ENCODE data around the gene ARHGAP11A.
"Not testable (repeated sequence)": the region's sequence is repeated elsewhere in the genome, so short reads cannot be mapped to it uniquely, and the experiment has no call there.

ARHGAP11A gene

GRCh38 chr15:32615051-32615870 lies at the start of gene ARHGAP11A:
ARHGAP11A (plus strand) TSS chr15:32615504; CDS start chr15:32616212, 708 bp downstream.
- FAIRE-seq: peak; percentile 86

GRCh38 chr15:32568988-32569387 lies 46.3 kb upstream of the ARHGAP11A start:
- not testable (repeated sequence) for FAIRE-seq

- FAIRE-seq: not testable (repeated sequence)
Measured at GRCh38 chr15:32578482-32578881, 36.8 kb upstream of the ARHGAP11A start.

- not testable (repeated sequence) for FAIRE-seq
Measured at GRCh38 chr15:32585844-32586243, 29.5 kb upstream of the ARHGAP11A start.

- not testable (repeated sequence) for FAIRE-seq
Measured at GRCh38 chr15:32593151-32593550, 22.2 kb upstream of the ARHGAP11A start, which contains the start of gene GOLGA8N. GOLGA8N (plus strand) TSS chr15:32593456.

GRCh38 chr15:32609518-32609917 lies 5.8 kb upstream of the ARHGAP11A start:
- FAIRE-seq: not testable (repeated sequence)

- peak; percentile 87 for FAIRE-seq
Measured at GRCh38 chr15:32610719-32611118, 4.6 kb upstream of the ARHGAP11A start.

GRCh38 chr15:32614712-32615050 lies 623 bp upstream of the ARHGAP11A start:
- FAIRE-seq: not testable (repeated sequence)

- FAIRE-seq: not testable (repeated sequence)
Measured at GRCh38 chr15:32615871-32616426, 645 bp downstream of the ARHGAP11A start.

- FAIRE-seq: no peak
Measured at GRCh38 chr15:32636410-32636809, 21.1 kb downstream of the ARHGAP11A start.

- no peak for FAIRE-seq
Measured at GRCh38 chr15:32636908-32637567, 21.7 kb downstream of the ARHGAP11A start.

- no peak for FAIRE-seq
Measured at GRCh38 chr15:32637704-32638103, 22.4 kb downstream of the ARHGAP11A start.

- no peak for FAIRE-seq
Measured at GRCh38 chr15:32641517-32642059, 26.3 kb downstream of the ARHGAP11A start, which contains the start of gene SCG5. SCG5 (plus strand) TSS chr15:32641710; CDS start chr15:32643593, 1,883 bp downstream.

GRCh38 chr15:32642667-32643435 lies 27.5 kb downstream of the ARHGAP11A start:
- no peak for FAIRE-seq

GRCh38 chr15:32643907-32644445 lies 28.7 kb downstream of the ARHGAP11A start:
- FAIRE-seq: no peak

- FAIRE-seq: no peak
Measured at GRCh38 chr15:32646291-32646690, 31.0 kb downstream of the ARHGAP11A start.

GRCh38 chr15:32649342-32649741 lies 34.0 kb downstream of the ARHGAP11A start:
- FAIRE-seq: no peak

- peak; percentile 43 for FAIRE-seq
Measured at GRCh38 chr15:32651229-32651837, 36.0 kb downstream of the ARHGAP11A start.

GRCh38 chr15:32652178-32652577 lies 36.9 kb downstream of the ARHGAP11A start:
- no peak for FAIRE-seq

- FAIRE-seq: no peak
Measured at GRCh38 chr15:32656091-32656490, 40.8 kb downstream of the ARHGAP11A start.

GRCh38 chr15:32656496-32656895 lies 41.2 kb downstream of the ARHGAP11A start:
- FAIRE-seq: no peak

All from A204.1 (cell line).